ENCODE measurements around the gene ARHGAP6.
A peak's percentile ranks its signal among the peaks of the same experiment; 100 is the strongest.

ARHGAP6 gene

DNA sequence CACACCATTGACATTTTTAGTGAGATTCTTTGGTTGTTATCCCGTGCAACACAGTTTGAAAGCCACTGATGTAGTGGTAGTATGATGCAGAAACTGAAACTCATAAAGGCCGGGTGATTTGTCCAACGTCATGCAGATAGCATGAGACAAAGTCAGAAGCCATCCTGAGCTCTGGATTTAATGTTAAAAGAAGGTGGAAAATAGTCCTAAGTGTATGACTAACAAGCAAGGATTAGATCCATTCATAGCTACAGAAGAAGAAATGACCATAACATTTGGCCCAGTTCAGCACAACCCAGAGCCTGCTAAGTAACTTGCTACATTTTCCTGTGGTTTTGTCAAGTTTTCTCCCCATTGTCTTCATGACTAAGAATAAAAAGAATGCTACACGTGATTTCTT is 230.2 kb downstream of the ARHGAP6 start:
- no peak overlapping the region for H3K9ac ChIP-seq (ENCODE audit: low read length)
- H3K79me2 ChIP-seq (ENCODE audit: low read length), result no peaks in the 10 kb centered on the region
- H2AFZ ChIP-seq (ENCODE audit: low read length), result no peak overlapping the region
- no peaks in the 10 kb centered on the region for H4K20me1 ChIP-seq (ENCODE audit: insufficient read depth, low read length)
- no peak overlapping the region for H3K4me3 ChIP-seq (ENCODE audit: low read length)
- DNase-seq, result peak; percentile 48
- no peaks in the 10 kb centered on the region for H3K36me3 ChIP-seq (replicated peaks; ENCODE audit: insufficient read depth, low read length)
- no peaks in the 10 kb centered on the region for H3K27me3 ChIP-seq (replicated peaks; ENCODE audit: insufficient read depth, low read length)
- no peak for TF ChIP-seq EZH2phosphoT487 (IDR thresholded peaks at IDR 0.05; ENCODE audit: low read length)
- no peak for TF ChIP-seq EZH2 (optimal IDR thresholded peaks at IDR 0.05; ENCODE audit: low read depth, low read length)
- TF ChIP-seq, protein P1, sequence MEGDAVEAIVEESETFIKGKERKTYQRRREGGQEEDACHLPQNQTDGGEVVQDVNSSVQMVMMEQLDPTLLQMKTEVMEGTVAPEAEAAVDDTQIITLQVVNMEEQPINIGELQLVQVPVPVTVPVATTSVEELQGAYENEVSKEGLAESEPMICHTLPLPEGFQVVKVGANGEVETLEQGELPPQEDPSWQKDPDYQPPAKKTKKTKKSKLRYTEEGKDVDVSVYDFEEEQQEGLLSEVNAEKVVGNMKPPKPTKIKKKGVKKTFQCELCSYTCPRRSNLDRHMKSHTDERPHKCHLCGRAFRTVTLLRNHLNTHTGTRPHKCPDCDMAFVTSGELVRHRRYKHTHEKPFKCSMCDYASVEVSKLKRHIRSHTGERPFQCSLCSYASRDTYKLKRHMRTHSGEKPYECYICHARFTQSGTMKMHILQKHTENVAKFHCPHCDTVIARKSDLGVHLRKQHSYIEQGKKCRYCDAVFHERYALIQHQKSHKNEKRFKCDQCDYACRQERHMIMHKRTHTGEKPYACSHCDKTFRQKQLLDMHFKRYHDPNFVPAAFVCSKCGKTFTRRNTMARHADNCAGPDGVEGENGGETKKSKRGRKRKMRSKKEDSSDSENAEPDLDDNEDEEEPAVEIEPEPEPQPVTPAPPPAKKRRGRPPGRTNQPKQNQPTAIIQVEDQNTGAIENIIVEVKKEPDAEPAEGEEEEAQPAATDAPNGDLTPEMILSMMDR (IDR thresholded peaks at IDR 0.05; ENCODE audit: low read length), result no peak
- H3K4me2 ChIP-seq (ENCODE audit: low read depth, low read length), result peak overlapping the region; percentile 38
- peaks cover 44% of the 10 kb centered on the region for H3K4me1 ChIP-seq (ENCODE audit: low read length)
- H3K27ac ChIP-seq (ENCODE audit: low read length), result peak overlapping the region; percentile 15; the same call in 1 of the 2 replicates
- H3K9me3 ChIP-seq (replicated peaks; ENCODE audit: insufficient read depth, low read length), result no peaks in the 10 kb centered on the region
- no peaks in the 10 kb centered on the region for H3F3A ChIP-seq (ENCODE audit: insufficient read depth, low read length)
- no peaks in the 10 kb centered on the region for H3K9me2 ChIP-seq (replicated peaks; ENCODE audit: insufficient read depth, low read length)

DNA sequence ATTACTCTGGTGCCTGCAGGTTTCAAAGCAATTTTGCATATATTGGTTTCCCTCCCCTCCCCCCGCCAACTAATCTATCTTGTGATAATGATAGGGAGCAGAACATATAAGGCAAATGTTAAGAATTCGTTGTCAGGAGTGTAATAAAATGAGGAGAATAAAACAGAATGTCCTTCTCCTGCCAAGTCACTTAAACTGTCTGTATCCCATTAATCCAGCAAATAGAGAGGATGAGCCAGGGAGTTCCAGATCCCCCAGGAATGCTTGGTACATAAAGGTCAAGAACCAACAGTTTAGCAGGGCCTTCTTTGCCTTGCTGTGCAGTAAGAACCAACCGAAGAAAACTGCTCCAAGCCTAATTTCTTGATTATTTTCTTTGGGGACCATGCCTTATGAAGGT is 231.1 kb downstream of the ARHGAP6 start:
- Histone ChIP-seq H3K79me2 (ENCODE audit: low read length) (no peaks in the 10 kb centered on the region), H3K36me3 (replicated peaks; ENCODE audit: insufficient read depth, low read length) (no peaks in the 10 kb centered on the region), H3K9ac (ENCODE audit: low read length) (no peak overlapping the region), H3K27ac (ENCODE audit: low read length) (no peak overlapping the region), H3K4me2 (ENCODE audit: low read depth, low read length) (no peak overlapping the region), H3F3A (ENCODE audit: insufficient read depth, low read length) (peaks cover 5% of the 10 kb centered on the region; the same call in 1 of the 2 replicates), H3K27me3 (replicated peaks; ENCODE audit: insufficient read depth, low read length) (no peaks in the 10 kb centered on the region), H3K4me1 (ENCODE audit: low read length) (peaks cover 49% of the 10 kb centered on the region), H4K20me1 (ENCODE audit: insufficient read depth, low read length) (no peaks in the 10 kb centered on the region), H3K9me2 (replicated peaks; ENCODE audit: insufficient read depth, low read length) (no peaks in the 10 kb centered on the region), H2AFZ (ENCODE audit: low read length) (no peak overlapping the region), H3K4me3 (ENCODE audit: low read length) (no peak overlapping the region), H3K9me3 (replicated peaks; ENCODE audit: insufficient read depth, low read length) (no peaks in the 10 kb centered on the region)
- DNase-seq, result no peak
- TF ChIP-seq EZH2phosphoT487 (IDR thresholded peaks at IDR 0.05; ENCODE audit: low read length), result no peak

DNA sequence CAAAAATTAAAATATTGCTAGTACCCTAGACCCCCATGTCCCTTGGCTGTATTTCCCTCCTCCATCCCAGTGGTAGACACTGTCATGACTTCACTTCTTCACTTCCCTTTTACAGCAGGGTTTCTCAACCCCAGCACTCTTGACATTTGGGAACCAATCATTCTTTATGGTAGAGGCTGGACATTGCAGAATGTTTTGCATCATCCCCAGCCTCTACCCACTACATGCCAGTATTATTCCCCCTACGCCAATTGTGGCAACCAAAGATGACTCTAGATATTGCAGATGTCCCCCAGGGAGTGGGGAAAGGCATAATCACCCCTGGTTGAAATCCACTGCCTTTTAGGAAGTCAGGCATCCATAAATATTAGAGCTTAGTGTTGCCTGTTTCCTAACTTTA is 233.9 kb downstream of the ARHGAP6 start:
- Histone ChIP-seq H2AFZ (ENCODE audit: low read length) (no peak overlapping the region), H3K9me2 (replicated peaks; ENCODE audit: insufficient read depth, low read length) (no peaks in the 10 kb centered on the region), H3K27ac (ENCODE audit: low read length) (no peak overlapping the region), H3F3A (ENCODE audit: insufficient read depth, low read length) (peaks cover 13% of the 10 kb centered on the region; the same call in 1 of the 2 replicates), H3K36me3 (replicated peaks; ENCODE audit: insufficient read depth, low read length) (no peaks in the 10 kb centered on the region), H3K4me2 (ENCODE audit: low read depth, low read length) (no peak overlapping the region), H3K4me3 (ENCODE audit: low read length) (no peak overlapping the region), H3K79me2 (ENCODE audit: low read length) (peaks cover 13% of the 10 kb centered on the region), H3K4me1 (ENCODE audit: low read length) (peaks cover 41% of the 10 kb centered on the region), H4K20me1 (ENCODE audit: insufficient read depth, low read length) (no peaks in the 10 kb centered on the region), H3K27me3 (replicated peaks; ENCODE audit: insufficient read depth, low read length) (no peaks in the 10 kb centered on the region), H3K9me3 (replicated peaks; ENCODE audit: insufficient read depth, low read length) (no peaks in the 10 kb centered on the region), H3K9ac (ENCODE audit: low read length) (no peak overlapping the region)
- DNase-seq, result no peak
- TF ChIP-seq EZH2 (optimal IDR thresholded peaks at IDR 0.05; ENCODE audit: low read depth, low read length), result no peak
- TF ChIP-seq EZH2phosphoT487 (IDR thresholded peaks at IDR 0.05; ENCODE audit: low read length), result no peak
- TF ChIP-seq, protein P1 (IDR thresholded peaks at IDR 0.05; ENCODE audit: low read length), result no peak

DNA sequence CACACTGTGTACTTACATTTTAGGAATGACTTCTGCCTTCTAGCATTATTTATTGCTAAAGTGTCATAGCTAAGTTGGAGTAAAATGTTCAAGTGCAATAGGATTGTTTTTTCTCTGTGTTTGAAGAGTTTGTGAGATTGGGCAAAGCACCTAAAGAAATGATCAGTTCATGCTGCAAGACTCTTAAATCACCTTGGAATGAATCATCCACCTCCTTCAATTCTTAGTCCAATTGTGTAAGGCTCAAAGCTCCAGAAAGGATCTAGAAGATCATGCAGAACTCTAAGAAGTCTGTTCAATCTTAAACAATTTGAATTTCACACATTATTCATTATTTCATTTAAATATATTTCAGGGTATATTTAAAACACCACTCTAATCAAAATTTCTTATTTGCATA is 235.4 kb downstream of the ARHGAP6 start:
- H3K27ac ChIP-seq (ENCODE audit: low read length), result no peak overlapping the region
- H3K4me3 ChIP-seq (ENCODE audit: low read length), result no peak overlapping the region
- no peaks in the 10 kb centered on the region for H3K9me3 ChIP-seq (replicated peaks; ENCODE audit: insufficient read depth, low read length)
- H2AFZ ChIP-seq (ENCODE audit: low read length), result no peak overlapping the region
- H3F3A ChIP-seq (ENCODE audit: insufficient read depth, low read length), result peaks cover 16% of the 10 kb centered on the region; the same call in 1 of the 2 replicates
- H3K36me3 ChIP-seq (replicated peaks; ENCODE audit: insufficient read depth, low read length), result no peaks in the 10 kb centered on the region
- no peak for DNase-seq
- no peaks in the 10 kb centered on the region for H3K9me2 ChIP-seq (replicated peaks; ENCODE audit: insufficient read depth, low read length)
- H3K4me1 ChIP-seq (ENCODE audit: low read length), result peaks cover 33% of the 10 kb centered on the region
- TF ChIP-seq EZH2phosphoT487 (IDR thresholded peaks at IDR 0.05; ENCODE audit: low read length) (no peak), EZH2 (optimal IDR thresholded peaks at IDR 0.05; ENCODE audit: low read depth, low read length) (no peak)
- TF ChIP-seq, protein P1 (IDR thresholded peaks at IDR 0.05; ENCODE audit: low read length), result no peak
- no peaks in the 10 kb centered on the region for H4K20me1 ChIP-seq (ENCODE audit: insufficient read depth, low read length)
- H3K27me3 ChIP-seq (replicated peaks; ENCODE audit: insufficient read depth, low read length), result no peaks in the 10 kb centered on the region
- H3K4me2 ChIP-seq (ENCODE audit: low read depth, low read length), result no peak overlapping the region
- no peak overlapping the region for H3K9ac ChIP-seq (ENCODE audit: low read length)
- peaks cover 28% of the 10 kb centered on the region for H3K79me2 ChIP-seq (ENCODE audit: low read length)
